ENCODE measurements around the gene LYZL2.
"Not testable (repeated sequence)": the region's sequence is repeated elsewhere in the genome, so short reads cannot be mapped to it uniquely, and the experiment has no call there.

The LYZL2 gene

DNA sequence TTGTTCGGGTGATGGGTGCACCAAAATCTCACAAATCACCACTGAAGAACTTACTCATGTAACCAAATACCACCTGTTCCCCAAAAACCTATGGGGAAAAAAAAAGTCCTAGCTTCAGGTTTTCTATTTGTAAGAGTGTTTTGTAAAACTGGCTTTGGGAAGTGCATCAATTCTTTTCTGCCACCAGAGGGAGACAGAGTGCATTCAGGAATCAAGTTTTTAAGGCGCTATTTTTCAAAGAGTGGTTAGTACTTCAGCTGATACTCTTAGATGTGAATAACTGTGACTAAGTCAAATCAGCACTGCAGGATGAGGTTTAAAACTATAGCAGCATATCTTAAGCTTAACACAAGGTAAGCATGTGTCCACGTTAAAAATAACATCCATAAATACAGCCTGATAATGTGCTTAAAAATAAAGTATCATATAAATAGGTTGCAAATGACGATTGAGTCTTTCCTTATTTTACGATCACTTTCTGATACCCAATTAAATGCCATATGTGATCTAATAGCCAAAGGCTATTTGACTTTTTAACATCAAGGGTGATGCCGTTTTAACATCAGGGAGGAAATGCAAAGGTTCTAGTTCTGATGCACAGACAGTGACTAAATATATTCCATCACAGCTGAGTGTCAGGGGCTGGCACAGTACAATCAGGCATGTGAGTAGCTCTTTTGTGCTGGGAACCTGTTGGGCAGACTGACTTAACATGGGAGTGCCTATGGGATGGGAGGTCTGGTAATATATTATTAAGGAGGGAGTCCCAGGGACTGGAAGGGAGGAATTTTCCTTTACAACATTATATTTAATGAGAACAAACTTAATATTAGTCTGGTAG, 10.6 kb upstream of the LYZL2 start:
- DNase-seq (ENCODE audit: low read depth), result no peak

DNA sequence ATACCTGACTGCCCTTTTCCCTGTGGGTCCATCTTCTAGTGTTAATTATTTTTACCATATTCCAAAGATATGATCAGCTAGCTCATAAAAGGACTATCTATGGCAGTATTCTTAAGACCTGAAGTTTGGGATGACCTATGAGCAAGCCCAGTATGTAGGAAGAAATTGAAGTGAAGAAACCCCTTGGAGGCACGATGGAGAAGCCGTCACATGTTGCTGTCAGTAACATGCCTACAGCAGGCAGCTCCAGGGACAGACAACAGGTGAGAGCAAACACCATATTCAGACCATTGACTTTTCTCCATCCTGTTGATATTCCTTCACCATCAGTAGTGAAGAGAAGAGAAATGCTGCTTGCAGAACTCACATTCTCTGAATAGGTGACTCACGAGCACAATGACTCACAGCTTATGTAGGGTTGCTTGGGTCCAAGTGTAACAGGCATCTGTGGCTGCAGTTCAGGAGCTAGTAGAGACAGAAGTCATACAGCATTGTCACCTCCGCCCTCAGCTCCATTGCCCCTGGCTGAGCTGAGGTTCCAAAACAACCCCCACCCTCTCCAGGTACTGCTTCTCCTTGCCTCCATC, 8.4 kb upstream of the LYZL2 start:
- DNase-seq (ENCODE audit: low read depth), result peak; percentile 7

- DNase-seq (ENCODE audit: low read depth), result no peak
Measured at GRCh38 chr10:30631188-30631587, 1.6 kb upstream of the LYZL2 start.

DNA sequence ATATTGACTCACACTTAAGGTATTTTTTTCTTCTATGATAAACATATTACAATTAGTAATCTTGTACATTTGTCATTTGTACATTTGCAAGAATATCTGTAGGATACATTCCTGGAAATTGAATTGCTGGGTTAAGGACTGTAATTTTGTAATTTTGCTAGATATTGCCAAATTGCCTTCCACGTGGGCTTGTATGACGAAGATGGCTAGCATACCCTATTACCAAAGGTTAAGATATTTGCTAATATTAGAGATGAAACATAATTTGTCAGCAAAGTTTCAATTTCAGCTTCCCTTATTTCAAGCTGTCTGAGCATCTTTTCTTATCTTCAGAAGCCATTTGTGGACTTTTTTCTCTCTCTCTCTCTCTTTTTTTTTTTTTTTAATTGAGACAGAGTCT, 1.0 kb upstream of the LYZL2 start:
- no peak for DNase-seq (ENCODE audit: low read depth)

DNA sequence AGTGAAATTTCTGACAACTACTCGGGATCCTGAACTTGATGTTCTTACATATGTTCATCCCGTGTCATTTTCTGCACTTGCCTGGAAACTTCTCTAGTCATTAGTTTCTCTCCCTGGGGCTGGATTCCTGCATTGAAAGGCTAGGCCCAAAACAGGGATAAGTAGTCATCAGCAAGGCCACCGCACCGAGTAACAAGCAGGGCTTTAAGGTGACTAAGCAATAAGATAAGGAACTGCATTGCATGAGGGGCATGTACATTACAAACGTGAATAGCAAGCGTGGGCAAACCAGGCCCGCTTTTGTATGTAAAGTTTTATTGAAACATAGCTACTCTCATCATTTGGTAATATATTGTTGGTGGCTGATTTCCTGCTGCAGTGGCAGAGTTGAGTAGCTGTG, 977 bp downstream of the LYZL2 start:
- DNase-seq (ENCODE audit: low read depth), result not testable (repeated sequence)

DNA sequence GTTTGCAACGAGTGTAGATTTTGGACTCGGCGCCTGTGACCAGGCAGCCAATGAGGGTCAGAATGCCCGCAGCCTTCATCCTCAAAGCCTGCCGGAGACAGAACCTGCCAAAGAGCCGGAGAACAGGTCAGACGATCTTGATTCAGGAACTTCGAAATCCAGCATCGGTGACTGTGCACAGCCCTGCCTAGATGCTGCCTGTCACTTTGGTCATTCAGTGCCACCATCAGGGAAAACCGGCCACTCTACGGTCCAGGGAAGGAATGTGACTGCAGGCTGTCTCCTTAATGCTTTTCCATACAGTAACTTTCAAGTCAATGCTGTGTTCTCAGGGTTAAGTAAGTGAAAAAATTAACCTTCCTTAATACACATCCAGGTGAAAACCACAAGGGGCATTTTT, 2.7 kb downstream of the LYZL2 start:
- DNase-seq (ENCODE audit: low read depth), result not testable (repeated sequence)

DNA sequence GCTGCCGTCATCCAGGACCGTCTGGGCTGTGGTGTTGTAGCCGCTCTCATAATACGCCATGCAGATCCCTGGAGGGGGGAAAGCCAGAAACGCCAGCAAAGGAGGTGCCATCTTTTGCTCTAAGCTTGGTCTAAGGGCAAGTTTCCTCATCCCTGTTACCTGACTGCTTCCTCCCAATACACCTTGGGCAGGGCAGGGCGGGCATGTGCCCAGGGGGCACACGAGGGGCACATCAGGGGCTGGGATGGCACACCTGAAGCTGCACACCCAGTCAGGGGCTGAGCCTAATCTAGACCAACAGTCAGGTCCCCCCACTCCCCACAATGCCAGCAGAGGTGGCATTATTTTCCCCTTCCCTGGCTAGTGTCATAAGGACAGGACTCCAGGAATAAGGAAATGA, 3.4 kb downstream of the LYZL2 start:
- DNase-seq (ENCODE audit: low read depth), result not testable (repeated sequence)

- no peak for DNase-seq (ENCODE audit: low read depth)
Measured at GRCh38 chr10:30625080-30625479, 4.5 kb downstream of the LYZL2 start.

DNA sequence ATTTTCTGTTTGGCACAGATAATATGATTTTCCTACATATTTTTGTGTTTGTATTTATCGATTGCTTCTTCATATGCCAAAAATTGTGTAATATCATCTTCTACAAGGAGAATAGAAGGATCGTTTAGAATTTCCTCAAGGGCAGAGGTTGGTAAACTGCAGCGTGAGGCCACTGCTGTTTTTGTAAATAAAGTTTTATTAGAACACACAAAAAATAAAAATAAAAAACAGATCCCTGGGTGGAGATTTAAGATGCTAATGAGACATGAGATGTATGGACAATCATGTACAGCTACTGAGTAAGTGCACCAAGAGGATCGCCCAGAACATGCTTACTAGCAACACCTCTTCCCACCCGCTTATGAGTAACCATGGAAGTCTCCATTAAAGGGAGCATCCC, 9.6 kb downstream of the LYZL2 start:
- no peak for DNase-seq (ENCODE audit: low read depth)

- no peak for DNase-seq (ENCODE audit: low read depth)
Measured at GRCh38 chr10:30617070-30617469, 12.5 kb downstream of the LYZL2 start.

DNA sequence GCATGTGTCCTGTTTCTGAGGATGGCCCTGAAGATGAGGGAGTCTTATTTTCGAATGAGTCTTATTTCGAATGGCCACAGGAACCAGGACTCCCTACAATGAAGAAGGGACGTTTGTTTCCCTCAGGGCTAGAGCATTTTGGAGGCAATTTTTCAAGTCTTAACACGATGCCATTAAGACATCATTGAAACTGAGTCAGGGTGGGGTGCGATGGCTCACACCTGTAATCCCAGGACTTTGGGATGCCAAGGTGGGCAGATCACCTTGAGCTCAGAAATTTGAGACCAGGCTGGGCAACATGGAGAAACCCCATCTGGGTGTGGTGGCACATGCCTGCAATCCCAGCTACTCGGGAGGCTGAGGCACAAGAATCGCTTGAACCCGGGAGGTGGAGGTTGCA, 18.5 kb downstream of the LYZL2 start:
- not testable (repeated sequence) for DNase-seq (ENCODE audit: low read depth)

DNA sequence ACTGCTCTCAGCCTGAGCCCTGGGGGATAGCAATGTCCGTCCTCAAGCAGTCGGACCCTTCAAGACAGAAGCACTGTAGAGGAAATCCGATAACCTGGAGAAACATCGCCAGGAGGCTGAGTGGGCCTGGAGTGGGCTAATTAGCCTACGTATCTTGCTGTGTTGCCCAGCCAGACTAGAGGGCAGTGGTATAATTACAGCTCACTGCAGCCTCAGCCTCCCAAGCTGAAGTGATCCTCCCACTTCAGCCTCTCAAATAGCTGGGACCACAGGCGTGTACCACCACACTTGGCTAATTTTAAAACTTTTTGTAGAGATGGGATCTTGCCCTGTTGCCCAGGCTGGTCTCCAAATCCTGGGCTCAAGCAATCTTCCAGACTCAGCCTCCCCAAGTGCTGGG, 21.7 kb downstream of the LYZL2 start:
- DNase-seq (ENCODE audit: low read depth), result no peak

DNA sequence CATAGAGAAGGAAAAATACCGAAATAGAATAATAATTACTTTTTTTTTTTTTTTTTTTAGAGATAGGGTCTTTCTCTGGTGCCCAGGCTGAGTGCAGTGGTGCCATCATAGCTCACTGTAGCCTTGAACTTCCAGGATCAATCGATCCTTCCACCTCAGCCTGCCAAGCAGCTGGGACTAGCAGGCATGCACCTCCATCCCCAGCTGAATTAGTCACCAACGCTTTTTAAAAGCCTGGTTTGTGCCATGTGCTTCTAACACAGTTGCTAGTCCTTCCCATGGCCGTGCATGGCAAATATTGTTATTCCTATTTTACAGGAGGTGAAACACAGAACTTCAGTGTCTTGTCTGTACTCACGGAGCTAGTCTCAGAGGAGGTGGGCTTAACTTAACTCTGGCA, 23.2 kb downstream of the LYZL2 start:
- no peak for DNase-seq (ENCODE audit: low read depth)

DNA sequence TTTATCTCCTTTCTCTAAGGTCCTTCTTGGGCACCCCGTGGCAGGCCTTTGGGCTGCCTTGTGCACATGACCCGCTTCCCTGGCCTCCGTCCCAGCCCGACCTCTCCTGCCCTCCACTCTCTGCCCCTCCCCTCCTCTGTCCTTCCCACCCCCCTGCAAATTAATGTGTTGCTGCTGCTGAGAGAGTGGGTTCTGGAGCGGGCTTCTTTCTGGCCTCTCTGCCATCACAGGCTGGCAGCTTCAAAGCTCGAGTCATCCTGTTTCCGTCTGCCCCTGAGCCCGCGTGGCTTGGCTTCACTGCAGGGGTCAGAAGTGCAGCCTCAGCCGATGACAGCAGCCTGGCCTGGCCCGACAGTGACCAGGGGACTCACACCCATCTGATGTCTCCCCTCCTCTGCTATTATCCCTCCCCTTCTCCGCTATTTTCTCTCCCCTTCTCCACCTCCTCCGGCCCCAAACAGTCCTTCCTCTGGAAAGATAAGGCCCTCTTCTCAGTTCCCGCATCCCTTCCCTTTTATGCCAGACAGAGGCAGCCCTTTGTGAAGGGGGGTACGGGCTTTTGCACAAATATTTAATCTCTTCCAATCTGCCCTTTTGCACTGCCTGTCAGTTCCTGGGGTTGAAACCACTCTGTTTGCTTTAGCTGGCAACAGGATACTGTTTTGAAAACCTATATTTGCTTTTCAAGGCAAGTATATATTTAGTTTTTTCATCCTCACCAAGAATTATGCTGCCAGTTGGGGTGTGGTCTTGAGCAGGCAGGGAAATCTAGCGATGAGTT, 24.0 kb downstream of the LYZL2 start:
- not testable (repeated sequence) for DNase-seq (ENCODE audit: low read depth)

- DNase-seq (ENCODE audit: low read depth), result no peak
Measured at GRCh38 chr10:30603589-30603988, 26.0 kb downstream of the LYZL2 start.

DNA sequence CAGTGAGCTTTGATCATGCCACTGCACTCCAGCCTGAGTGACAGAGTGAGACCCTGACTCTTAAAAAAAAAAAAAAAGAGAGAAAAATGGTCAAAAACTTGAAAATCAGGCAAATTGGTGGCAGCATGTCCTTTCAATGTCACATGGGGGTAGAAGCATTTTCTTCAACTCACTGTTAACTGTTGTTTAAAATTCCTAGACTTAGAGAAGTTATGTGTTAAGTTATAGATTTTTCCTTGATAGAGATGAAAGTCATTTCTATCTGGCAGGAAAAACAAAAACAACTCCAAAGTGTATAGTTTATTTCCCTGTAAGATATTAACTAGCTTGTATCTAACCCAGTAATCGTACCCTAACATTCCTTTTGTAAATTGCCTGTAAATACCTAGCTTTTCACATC, 26.8 kb downstream of the LYZL2 start:
- DNase-seq (ENCODE audit: low read depth), result no peak

GRCh38 chr10:30600005-30600404, 29.5 kb downstream of the LYZL2 start:
- no peak for DNase-seq (ENCODE audit: low read depth)

- no peak for DNase-seq (ENCODE audit: low read depth)
Measured at GRCh38 chr10:30598105-30598776, 31.3 kb downstream of the LYZL2 start.

DNA sequence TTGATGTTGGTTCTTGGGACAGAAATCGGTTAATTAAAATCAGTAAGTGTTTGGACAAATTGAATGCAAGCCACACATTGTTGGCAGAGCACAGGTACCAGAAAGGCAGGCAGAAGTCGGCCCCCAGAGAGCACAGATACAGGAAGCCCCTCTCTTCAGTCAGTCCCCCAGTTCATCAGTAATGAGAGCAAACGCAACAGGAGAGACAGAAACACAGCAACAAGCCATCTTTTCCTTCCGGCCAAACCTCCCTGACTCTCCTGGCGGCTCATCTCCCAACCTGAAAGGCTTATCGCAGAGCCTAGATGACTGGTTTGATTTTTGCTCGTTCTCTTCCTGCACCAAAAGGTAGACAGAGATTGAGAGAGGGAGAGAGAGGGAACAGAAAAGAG, 32.1 kb downstream of the LYZL2 start:
- DNase-seq (ENCODE audit: low read depth), result not testable (repeated sequence)

GRCh38 chr10:30596493-30597432, 32.8 kb downstream of the LYZL2 start:
- DNase-seq (ENCODE audit: low read depth), result not testable (repeated sequence)

DNA sequence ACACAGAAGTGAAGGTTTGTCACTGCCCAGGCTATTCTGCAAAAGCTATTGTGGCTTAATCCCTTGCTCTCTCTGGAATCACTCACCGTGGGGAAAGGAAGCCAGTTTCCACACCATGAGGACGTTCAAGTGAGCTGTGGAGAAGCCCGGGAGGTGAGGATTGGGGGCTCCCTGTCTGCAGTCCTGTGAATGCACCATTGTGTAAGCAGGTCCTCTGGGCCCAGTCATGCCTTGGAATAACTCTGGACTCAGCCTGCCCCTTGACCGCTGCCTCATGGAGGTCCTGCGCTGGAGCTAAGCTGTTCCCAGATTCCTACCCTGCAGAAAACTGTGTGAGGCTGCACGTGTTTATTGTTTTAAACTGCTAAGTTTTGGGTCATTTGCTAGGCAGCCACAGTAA, 33.5 kb downstream of the LYZL2 start:
- no peak for DNase-seq (ENCODE audit: low read depth)
